Type B pancreatic cell (in vitro differentiated cells): ENCODE results near the gene CEP89. TPM values are rescaled to one million over a fixed set of nuclear protein-coding genes. Genes with fewer than 3 reads are reported as not detected.

Experiments
- DNase-seq: peaks from one replicate; pipeline ENCODE4 v3.0.0; 2021; ENCODE audit warnings: mixed read lengths; ENCODE audit not compliant: unreplicated experiment; ENCODE audit errors: extremely low spot score
- H3K27ac Mint-ChIP-seq: 2 replicates; pipeline ENCODE4 v1.8.0; 2021; ENCODE audit warnings: mild to moderate bottlenecking, mixed read lengths
- H3K27me3 Mint-ChIP-seq: 2 replicates; pipeline ENCODE4 v1.8.0; 2021; ENCODE audit warnings: mixed read lengths
- H3K36me3 Mint-ChIP-seq: 2 replicates; pipeline ENCODE4 v1.8.0; 2021; ENCODE audit warnings: mixed read lengths
- H3K4me1 Mint-ChIP-seq: one replicate; pipeline ENCODE4 v1.8.0; 2021; ENCODE audit warnings: mixed read lengths; ENCODE audit not compliant: unreplicated experiment
- H3K4me3 Mint-ChIP-seq: 2 replicates; pipeline ENCODE4 v1.8.0; 2021; ENCODE audit warnings: mild to moderate bottlenecking, mixed read lengths
- H3K9me3 Mint-ChIP-seq: 2 replicates; pipeline ENCODE4 v1.8.0; 2021; ENCODE audit warnings: mixed read lengths
- total RNA-seq: library from RNA; stranded (reverse); gene quantifications from 2 replicates; pipeline ENCODE4 v1.2.1, GENCODE V29; 2021; ENCODE audit warnings: low replicate concordance
- TF ChIP-seq, protein P1 (sequence below): fragments of 200-600 bp; sonication (generic); conservative IDR thresholded peaks from 2 replicates; pipeline ENCODE4 v1.5.0; 2021; ENCODE audit warnings: antibody characterized with exemption, mild to moderate bottlenecking

CEP89 gene
- total RNA-seq, 1 donor from 2014 or later, result 37.7 TPM

DNA sequence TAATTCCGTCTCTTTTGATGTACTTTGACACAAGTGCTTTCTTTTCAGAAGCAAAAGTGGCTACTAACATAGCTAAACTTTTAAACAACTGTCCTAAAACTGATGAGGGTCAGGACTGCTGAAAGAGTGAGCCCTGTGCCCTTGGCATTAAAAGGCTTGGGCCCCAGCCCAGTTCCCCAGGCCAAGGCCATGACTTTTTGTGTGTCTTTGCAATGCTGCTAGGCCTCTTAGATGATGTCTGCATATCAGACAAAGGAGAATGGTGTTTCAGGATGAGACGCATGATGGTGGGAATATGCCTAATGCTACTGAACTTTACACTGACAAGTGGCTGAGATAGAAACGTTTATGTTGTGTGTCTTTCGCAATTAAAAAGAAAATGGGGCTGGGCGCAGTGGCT is 140.1 kb downstream of the CEP89 start:
- H3K4me3 Mint-ChIP-seq, result no peak overlapping the region
- H3K27me3 Mint-ChIP-seq, result no peaks in the 10 kb centered on the region
- H3K36me3 Mint-ChIP-seq, result peaks cover 4% of the 10 kb centered on the region
- TF ChIP-seq, protein P1, sequence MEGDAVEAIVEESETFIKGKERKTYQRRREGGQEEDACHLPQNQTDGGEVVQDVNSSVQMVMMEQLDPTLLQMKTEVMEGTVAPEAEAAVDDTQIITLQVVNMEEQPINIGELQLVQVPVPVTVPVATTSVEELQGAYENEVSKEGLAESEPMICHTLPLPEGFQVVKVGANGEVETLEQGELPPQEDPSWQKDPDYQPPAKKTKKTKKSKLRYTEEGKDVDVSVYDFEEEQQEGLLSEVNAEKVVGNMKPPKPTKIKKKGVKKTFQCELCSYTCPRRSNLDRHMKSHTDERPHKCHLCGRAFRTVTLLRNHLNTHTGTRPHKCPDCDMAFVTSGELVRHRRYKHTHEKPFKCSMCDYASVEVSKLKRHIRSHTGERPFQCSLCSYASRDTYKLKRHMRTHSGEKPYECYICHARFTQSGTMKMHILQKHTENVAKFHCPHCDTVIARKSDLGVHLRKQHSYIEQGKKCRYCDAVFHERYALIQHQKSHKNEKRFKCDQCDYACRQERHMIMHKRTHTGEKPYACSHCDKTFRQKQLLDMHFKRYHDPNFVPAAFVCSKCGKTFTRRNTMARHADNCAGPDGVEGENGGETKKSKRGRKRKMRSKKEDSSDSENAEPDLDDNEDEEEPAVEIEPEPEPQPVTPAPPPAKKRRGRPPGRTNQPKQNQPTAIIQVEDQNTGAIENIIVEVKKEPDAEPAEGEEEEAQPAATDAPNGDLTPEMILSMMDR, result no peak
- no peak overlapping the region for H3K27ac Mint-ChIP-seq
- no peaks in the 10 kb centered on the region for H3K9me3 Mint-ChIP-seq
- peak; percentile 15 for DNase-seq
- no peaks in the 10 kb centered on the region for H3K4me1 Mint-ChIP-seq

DNA sequence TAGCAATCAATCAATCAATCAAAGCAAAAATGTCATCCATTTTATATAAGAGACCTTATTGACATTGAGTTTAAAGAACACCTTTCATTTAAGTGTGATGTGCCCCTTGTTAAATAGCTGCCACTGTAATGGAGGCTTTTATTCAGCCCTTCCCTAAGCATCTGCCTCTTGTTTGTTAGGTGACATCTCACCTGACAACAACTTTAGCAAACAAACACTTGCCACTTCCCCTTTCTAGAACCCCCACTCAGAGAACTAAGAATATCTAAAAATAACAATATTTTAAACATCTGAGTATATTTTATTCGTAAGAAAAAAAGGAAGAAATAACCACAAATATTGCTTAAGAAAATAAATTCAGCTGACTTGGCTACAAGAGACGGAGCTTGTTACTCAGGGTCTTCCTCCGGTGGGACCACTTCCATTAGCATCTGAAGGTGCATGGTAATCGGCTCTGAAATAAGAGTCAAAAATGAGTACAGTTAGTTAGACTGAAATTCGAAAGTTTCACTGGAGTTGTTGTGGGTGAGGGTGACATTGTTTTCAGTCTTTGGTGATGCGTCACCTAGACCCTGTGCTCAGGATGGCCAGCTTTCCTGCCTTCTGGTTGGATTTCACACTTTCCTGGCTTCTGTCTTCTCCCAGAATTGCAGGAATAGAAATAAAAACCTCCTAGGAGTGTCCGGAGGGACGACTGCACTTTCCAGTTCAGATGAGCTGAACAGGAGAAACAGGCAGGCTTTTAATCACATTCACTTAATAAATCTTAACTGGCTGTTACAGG is 141.3 kb downstream of the CEP89 start:
- no peaks in the 10 kb centered on the region for H3K27me3 Mint-ChIP-seq
- TF ChIP-seq, protein P1, result no peak
- no peaks in the 10 kb centered on the region for H3K9me3 Mint-ChIP-seq
- peaks cover 4% of the 10 kb centered on the region for H3K36me3 Mint-ChIP-seq
- DNase-seq, result no peak
- H3K4me1 Mint-ChIP-seq, result no peaks in the 10 kb centered on the region
- H3K4me3 Mint-ChIP-seq, result no peak overlapping the region
- H3K27ac Mint-ChIP-seq, result no peak overlapping the region

DNA sequence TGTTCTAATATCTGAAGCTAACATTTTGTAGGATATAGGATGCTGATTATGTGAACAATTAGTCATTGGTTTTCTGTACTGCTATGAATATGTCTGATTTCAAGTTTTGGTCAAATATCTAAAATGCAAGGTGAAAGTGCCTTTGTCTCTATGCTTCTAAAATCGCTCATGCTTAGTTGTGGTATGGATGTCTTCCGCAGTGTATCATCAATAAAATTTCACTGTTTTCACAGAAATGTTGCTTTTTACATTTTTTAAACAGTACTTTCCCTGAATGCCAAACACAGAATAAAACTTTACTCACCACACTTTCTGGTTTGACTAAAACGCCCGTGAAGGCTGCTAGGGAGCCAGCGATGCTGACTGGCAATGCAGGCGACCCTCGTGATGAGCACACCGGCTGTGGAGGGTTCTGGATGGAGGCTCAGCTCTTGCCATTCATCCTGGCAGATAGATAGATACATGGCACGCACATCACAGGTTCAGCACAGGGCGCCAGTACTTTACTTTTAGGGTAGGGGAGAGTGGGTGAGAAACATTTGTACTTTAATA is 142.3 kb downstream of the CEP89 start:
- peaks cover 4% of the 10 kb centered on the region for H3K36me3 Mint-ChIP-seq
- H3K9me3 Mint-ChIP-seq, result no peaks in the 10 kb centered on the region
- DNase-seq, result no peak

DNA sequence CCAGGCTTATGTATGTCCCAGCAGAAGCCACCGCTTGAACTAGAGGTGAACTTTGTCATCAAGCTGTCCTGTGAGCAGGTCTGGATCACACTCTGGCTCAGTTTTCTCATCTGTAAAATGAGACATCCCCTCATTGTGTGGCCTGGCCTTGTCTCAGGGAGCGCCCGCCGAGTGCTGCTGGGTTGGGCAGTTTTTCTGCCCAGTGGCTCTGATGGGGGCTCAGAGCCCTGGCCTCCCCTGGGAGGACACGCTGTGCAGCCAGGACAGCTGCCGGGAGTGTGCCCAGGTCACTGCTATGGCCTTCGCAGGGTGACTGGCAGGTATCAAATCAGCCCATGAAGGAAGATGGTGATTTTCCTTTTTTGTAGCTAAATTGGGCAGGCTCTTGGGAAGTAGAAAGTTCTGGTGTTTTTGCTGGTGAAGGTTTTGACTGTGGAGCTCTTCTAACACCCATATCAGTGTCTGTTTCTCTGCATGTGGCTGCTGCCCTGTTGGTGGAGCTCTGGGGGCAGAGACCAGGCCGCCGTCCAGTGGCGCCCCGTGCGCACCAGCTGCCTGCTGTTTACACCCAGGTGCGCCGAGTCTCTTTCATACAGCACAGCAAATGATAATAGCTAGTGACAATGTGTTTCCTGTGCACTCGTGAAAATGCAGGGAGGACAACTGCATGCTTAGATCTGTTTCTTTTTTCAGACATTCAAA is 143.0 kb downstream of the CEP89 start:
- TF ChIP-seq, protein P1, result no peak
- no peaks in the 10 kb centered on the region for H3K27me3 Mint-ChIP-seq
- DNase-seq, result no peak
- H3K4me1 Mint-ChIP-seq, result peaks cover 5% of the 10 kb centered on the region
- H3K4me3 Mint-ChIP-seq, result no peak overlapping the region
- peaks cover 4% of the 10 kb centered on the region for H3K36me3 Mint-ChIP-seq
- no peaks in the 10 kb centered on the region for H3K9me3 Mint-ChIP-seq
- no peak overlapping the region for H3K27ac Mint-ChIP-seq

More for the DNA sequence above, 142.3 kb downstream of the CEP89 start:
- Mint-ChIP-seq H3K4me1 (peaks cover 5% of the 10 kb centered on the region), H3K27me3 (no peaks in the 10 kb centered on the region), H3K4me3 (no peak overlapping the region), H3K27ac (no peak overlapping the region)
- TF ChIP-seq, protein P1, result no peak

DNA sequence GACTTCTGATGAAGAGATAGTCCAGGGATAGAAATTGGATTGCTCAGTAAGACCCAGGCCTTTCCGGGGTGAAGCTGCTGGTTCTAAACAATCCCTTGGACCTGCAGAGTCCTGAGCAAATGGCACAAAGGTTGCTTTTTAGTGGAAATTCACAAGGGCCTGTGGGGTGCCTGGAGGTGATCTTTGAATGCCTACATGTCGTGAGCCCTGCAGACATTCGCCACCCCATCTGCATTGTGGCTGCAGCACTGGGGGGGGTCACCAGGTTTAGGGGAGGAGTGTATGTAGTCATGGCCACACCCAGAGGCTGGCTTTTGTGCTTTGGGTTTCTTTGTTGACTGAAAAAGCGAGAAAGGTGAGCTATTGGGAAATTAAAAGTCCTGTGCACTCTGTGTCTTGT is 143.6 kb downstream of the CEP89 start:
- Mint-ChIP-seq H3K4me3 (no peak overlapping the region), H3K27me3 (no peaks in the 10 kb centered on the region), H3K27ac (no peak overlapping the region)

More for the DNA sequence above, 143.6 kb downstream of the CEP89 start:
- Mint-ChIP-seq H3K36me3 (peaks cover 4% of the 10 kb centered on the region), H3K9me3 (no peaks in the 10 kb centered on the region), H3K4me1 (peaks cover 5% of the 10 kb centered on the region)
- TF ChIP-seq, protein P1, result no peak
- DNase-seq, result no peak

Other genes with a start within 250 kb of the CEP89 start
- gene SLC7A9, start 102.2 kb downstream of the CEP89 start, total RNA-seq, result 3.1 and 7.9 TPM in 2 replicates
- 4.3 and 4.5 TPM in 2 replicates for gene FAAP24, start 284 bp upstream of the CEP89 start, total RNA-seq
- gene RHPN2, start 92.9 kb upstream of the CEP89 start, total RNA-seq, result 31.6 and 81.6 TPM in 2 replicates
- gene GPATCH1, start 109.2 kb upstream of the CEP89 start, total RNA-seq, result 12.2 and 12.6 TPM in 2 replicates
- 0.45 TPM in 1 of 2 replicates, not detected in the other for gene WDR88, start 160.2 kb upstream of the CEP89 start, total RNA-seq
- gene LRP3, start 222.4 kb upstream of the CEP89 start, total RNA-seq, result 24.2 and 49.6 TPM in 2 replicates